GM19328 (cell line): ENCODE results near the gene ITGB4.
"Not testable (repeated sequence)": the region's sequence is repeated elsewhere in the genome, so short reads cannot be mapped to it uniquely, and the experiment has no call there.

Experiments used
- ATAC-seq: cut with Tn5 transposase; IDR thresholded peaks from one replicate; pipeline ENCODE4 v1.9.1; 2021; ENCODE audit warnings: mild to moderate bottlenecking, moderate library complexity; ENCODE audit not compliant: unreplicated experiment

The ITGB4 gene

GRCh38 chr17:75752802-75753513, 31.7 kb downstream of the ITGB4 start:
- ATAC-seq = no peak

GRCh38 chr17:75753514-75754377, 32.5 kb downstream of the ITGB4 start:
- no peak for ATAC-seq

- ATAC-seq = no peak
Measured at GRCh38 chr17:75754378-75755204, 33.3 kb downstream of the ITGB4 start.

GRCh38 chr17:75755205-75755901, 34.1 kb downstream of the ITGB4 start:
- ATAC-seq = no peak

- ATAC-seq = no peak
Measured at GRCh38 chr17:75755990-75756389, 34.7 kb downstream of the ITGB4 start.

- ATAC-seq = no peak
Measured at GRCh38 chr17:75756451-75757085, 35.3 kb downstream of the ITGB4 start.

- ATAC-seq = no peak
Measured at GRCh38 chr17:75757086-75757681, 35.9 kb downstream of the ITGB4 start.

- no peak for ATAC-seq
Measured at GRCh38 chr17:75758131-75758905, 37.1 kb downstream of the ITGB4 start.

- no peak for ATAC-seq
Measured at GRCh38 chr17:75759457-75759856, 38.2 kb downstream of the ITGB4 start.

GRCh38 chr17:75759978-75760640, 38.9 kb downstream of the ITGB4 start:
- ATAC-seq = not testable (repeated sequence)

- ATAC-seq = no peak
Measured at GRCh38 chr17:75762513-75763268, 41.4 kb downstream of the ITGB4 start.

GRCh38 chr17:75763269-75763607, 42.0 kb downstream of the ITGB4 start:
- no peak for ATAC-seq

- no peak for ATAC-seq
Measured at GRCh38 chr17:75763613-75764416, 42.6 kb downstream of the ITGB4 start.

GRCh38 chr17:75764417-75764710, 43.1 kb downstream of the ITGB4 start:
- ATAC-seq = no peak

- peak; percentile 63 for ATAC-seq
Measured at GRCh38 chr17:75764711-75765421, 43.6 kb downstream of the ITGB4 start, which contains the start of gene GALK1. Gene GALK1, minus strand, starts transcription at chr17:75765192. Its CDS starts 56 bp downstream, at chr17:75765136.

- ATAC-seq = no peak
Measured at GRCh38 chr17:75765981-75766380, 44.7 kb downstream of the ITGB4 start.

GRCh38 chr17:75767881-75768280, 46.6 kb downstream of the ITGB4 start:
- no peak for ATAC-seq
